ENCODE data around the gene CFD.
"Not testable (repeated sequence)": the region's sequence is repeated elsewhere in the genome, so short reads cannot be mapped to it uniquely, and the experiment has no call there.

Gene CFD

GRCh38 chr19:884420-885211 lies 25.2 kb downstream of the CFD start:
- in situ Hi-C loops (cut with HindIII; ENCODE audit: low pct_unique_long_range_greater_than_20kb, low sequenced_read_pairs): no loop called here
- TF ChIP-seq JUND (IDR thresholded peaks at IDR 0.05; ENCODE audit: low read depth): no peak

DNA sequence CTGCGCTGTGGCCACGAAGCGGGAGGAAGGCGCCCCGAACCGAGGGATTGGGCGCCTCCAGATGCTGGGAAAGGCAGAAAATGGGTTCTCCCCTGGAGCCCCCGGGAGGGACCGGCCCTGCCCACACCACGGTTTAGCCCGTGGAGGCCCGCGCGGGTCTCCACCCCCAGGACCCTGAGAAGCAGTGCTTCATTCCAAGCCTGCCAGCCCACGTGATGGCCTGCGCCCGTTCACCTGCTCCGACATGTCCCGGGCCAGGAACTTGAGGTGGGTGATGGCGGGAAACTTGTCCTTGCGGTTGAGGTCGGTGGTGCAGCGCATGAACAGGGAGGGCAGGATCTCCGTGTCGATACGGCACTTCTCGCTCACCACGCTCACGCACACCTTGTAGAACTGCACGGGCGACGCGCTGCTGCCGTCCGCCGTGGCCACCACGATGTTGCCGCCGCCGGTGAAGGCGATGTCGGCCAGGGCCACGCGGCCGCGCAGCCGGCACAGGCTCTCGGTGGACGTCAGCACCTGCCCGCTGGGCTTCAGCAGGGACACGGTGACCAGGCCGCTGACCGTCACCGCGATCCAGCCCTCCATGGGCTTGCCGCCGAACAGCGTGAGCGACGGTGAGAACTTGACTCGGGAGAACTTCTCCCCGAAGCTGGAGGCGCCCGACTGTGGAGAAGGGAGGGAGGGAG lies 26.2 kb downstream of the CFD start:
- TF ChIP-seq JUND (IDR thresholded peaks at IDR 0.05; ENCODE audit: low read depth): no peak
- in situ Hi-C loops (cut with HindIII; ENCODE audit: low pct_unique_long_range_greater_than_20kb, low sequenced_read_pairs): no loop called here
- no peak for DNase-seq (ENCODE audit: low read depth in 1 of 2, low spot score in 1 of 2)

More at GRCh38 chr19:884420-885211, 25.2 kb downstream of the CFD start:
- DNase-seq (ENCODE audit: low read depth in 1 of 2, low spot score in 1 of 2): no peak

GRCh38 chr19:887072-887471 lies 27.6 kb downstream of the CFD start:
- TF ChIP-seq JUND (IDR thresholded peaks at IDR 0.05; ENCODE audit: low read depth): no peak
- DNase-seq (ENCODE audit: low read depth in 1 of 2, low spot score in 1 of 2): no peak
- in situ Hi-C loops (cut with HindIII; ENCODE audit: low pct_unique_long_range_greater_than_20kb, low sequenced_read_pairs): no loop called here

DNA sequence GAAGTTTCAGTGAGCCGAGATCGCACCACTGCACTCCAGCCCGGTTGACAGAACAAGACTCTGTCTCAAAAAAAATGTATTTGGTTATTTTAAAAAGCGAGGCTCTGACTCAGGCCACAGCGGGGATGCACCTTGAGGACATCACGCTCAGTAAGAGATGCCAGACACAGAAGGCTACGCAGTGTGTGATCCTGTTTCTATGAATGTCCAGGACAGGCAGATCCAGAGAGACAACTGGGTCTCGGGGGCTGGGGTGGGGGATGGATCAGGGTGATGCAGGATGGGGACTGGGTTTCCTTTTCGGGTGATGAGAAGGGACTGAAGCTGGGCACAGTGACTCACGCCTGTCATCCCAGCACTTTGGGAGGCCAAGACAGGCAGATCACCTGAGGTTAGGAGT lies 28.1 kb downstream of the CFD start:
- in situ Hi-C loops (cut with HindIII; ENCODE audit: low pct_unique_long_range_greater_than_20kb, low sequenced_read_pairs): no loop called here
- TF ChIP-seq JUND (IDR thresholded peaks at IDR 0.05; ENCODE audit: low read depth): no peak
- DNase-seq (ENCODE audit: low read depth in 1 of 2, low spot score in 1 of 2): no peak

GRCh38 chr19:888581-889385 lies 29.3 kb downstream of the CFD start:
- DNase-seq (ENCODE audit: low read depth in 1 of 2, low spot score in 1 of 2): peak in 1 of 2 experiments; percentile 79
- no peak for TF ChIP-seq JUND (IDR thresholded peaks at IDR 0.05; ENCODE audit: low read depth)
- in situ Hi-C loops (cut with HindIII; ENCODE audit: low pct_unique_long_range_greater_than_20kb, low sequenced_read_pairs): no loop called here

DNA sequence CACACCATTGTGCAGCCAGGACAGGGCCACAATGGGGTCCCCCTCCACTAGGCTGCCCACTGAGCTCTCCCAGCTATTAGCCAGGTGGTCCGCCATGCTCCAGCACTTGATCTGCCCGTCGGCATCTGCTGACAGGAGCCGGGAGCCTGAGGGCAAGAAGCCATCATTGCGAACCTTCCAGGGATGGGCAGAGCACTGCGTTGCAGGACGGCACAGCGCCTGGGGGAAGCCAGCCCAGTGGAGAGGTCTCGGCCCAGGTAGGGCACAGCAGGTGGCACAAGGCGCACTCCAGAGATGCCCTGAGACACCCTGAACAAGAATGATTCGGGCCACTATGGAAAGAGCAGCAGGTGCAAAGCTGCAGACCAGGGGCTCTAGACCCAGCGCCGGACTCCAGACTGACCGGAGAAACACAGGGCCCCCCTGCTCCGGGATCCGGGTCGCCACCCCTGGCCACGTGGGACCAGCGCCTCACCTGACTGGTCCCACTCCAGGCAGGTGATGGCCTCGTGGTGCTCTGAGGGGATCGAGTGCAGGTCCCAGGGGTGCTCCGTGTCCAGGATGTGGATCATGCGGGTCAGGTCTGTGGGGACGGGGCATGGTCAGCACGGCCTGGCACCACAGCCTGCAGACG lies 30.3 kb downstream of the CFD start:
- no peak for TF ChIP-seq JUND (IDR thresholded peaks at IDR 0.05; ENCODE audit: low read depth)
- in situ Hi-C loops (cut with HindIII; ENCODE audit: low pct_unique_long_range_greater_than_20kb, low sequenced_read_pairs): no loop called here
- DNase-seq (ENCODE audit: low read depth in 1 of 2, low spot score in 1 of 2): no peak

GRCh38 chr19:890831-891230 lies 31.4 kb downstream of the CFD start:
- DNase-seq (ENCODE audit: low read depth in 1 of 2, low spot score in 1 of 2): no peak
- in situ Hi-C loops (cut with HindIII; ENCODE audit: low pct_unique_long_range_greater_than_20kb, low sequenced_read_pairs): no loop called here
- no peak for TF ChIP-seq JUND (IDR thresholded peaks at IDR 0.05; ENCODE audit: low read depth)

- in situ Hi-C loops (cut with HindIII; ENCODE audit: low pct_unique_long_range_greater_than_20kb, low sequenced_read_pairs); DNase-seq (ENCODE audit: low read depth in 1 of 2, low spot score in 1 of 2): not testable (repeated sequence)
These were observed 32.1 kb downstream of the CFD start for GRCh38 chr19:891421-892200.

DNA sequence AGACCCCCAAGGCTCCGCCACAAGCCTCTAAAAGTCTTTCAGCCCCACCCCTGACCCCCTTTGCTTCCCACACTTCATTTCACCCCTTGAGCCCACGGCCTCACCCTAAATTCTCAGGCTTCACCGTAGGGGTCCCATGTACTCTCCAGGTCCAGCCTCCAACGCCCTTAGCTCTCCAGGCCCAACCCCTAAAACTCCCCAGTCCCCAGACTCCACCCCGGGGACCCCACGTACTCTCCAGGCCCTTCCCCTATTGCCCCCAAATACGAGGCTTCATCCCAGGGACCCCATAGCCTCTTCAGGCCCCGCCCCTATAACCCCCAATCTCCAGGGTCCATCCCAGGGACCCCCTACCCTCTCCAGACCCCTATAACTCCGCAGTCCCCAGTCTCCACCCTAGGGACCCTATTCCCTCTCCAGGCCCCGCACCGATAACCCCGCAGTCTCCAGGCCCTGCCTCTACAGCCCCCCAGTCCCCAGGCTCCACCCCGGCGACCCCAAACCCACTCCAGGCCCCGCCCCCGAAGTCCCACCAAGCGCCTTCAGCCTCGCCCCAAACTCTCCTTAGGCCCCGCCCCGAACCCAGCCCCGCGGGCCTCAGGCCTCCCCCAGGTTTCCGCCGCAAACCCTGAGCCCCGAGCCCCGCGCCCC lies 32.9 kb downstream of the CFD start:
- no peak for DNase-seq (ENCODE audit: low read depth in 1 of 2, low spot score in 1 of 2)

GRCh38 chr19:892894-893689 lies 33.6 kb downstream of the CFD start, which contains the start of the genes MED16 and RNU6-9:
Gene MED16 (minus strand): TSS chr19:893187. CDS start chr19:891131, 2,056 bp downstream.
Gene RNU6-9 (plus strand): TSS chr19:893484.
- in situ Hi-C loops (cut with HindIII; ENCODE audit: low pct_unique_long_range_greater_than_20kb, low sequenced_read_pairs): no loop called here
- peak; percentile 88 to 95 for DNase-seq (ENCODE audit: low read depth in 1 of 2, low spot score in 1 of 2)
- no peak for TF ChIP-seq JUND (IDR thresholded peaks at IDR 0.05; ENCODE audit: low read depth)

More for the DNA sequence above, 32.9 kb downstream of the CFD start:
- TF ChIP-seq JUND (IDR thresholded peaks at IDR 0.05; ENCODE audit: low read depth): no peak
- in situ Hi-C loops (cut with HindIII; ENCODE audit: low pct_unique_long_range_greater_than_20kb, low sequenced_read_pairs): no loop called here

Measured in T47D (cell line).